RWPE1 (cell line): ENCODE data around the gene BCL11A.

Source experiments
- CTCF ChIA-PET: fragments of 350-600 bp; sonication (Branson Sonifier 250); formaldehyde crosslinking; extraction: SDS; loops from one replicate; lab custom pipeline; 2021; lab: Yijun Ruan, JAX
- POLR2A ChIA-PET: fragments of 400-600 bp; formaldehyde crosslinking; extraction: SDS; loops from one replicate; lab custom pipeline; 2020; ENCODE audit warnings: antibody characterized with exemption; ENCODE audit not compliant: low non-redundant PET; lab: Yijun Ruan, JAX
- DNase-seq: peaks from one replicate; pipeline ENCODE4 v3.0.0; 2012; ENCODE audit warnings: low spot score
- H3K27ac ChIP-seq: fragments of 450-650 bp; 2 replicates; pipeline ENCODE4 v1.5.1; 2017
- TF ChIP-seq, protein P1 (sequence below): fragments of 450-650 bp; conservative IDR thresholded peaks from 2 replicates; pipeline ENCODE4 v1.5.1; 2017; ENCODE audit warnings: low read depth, mild to moderate bottlenecking

Gene BCL11A

DNA sequence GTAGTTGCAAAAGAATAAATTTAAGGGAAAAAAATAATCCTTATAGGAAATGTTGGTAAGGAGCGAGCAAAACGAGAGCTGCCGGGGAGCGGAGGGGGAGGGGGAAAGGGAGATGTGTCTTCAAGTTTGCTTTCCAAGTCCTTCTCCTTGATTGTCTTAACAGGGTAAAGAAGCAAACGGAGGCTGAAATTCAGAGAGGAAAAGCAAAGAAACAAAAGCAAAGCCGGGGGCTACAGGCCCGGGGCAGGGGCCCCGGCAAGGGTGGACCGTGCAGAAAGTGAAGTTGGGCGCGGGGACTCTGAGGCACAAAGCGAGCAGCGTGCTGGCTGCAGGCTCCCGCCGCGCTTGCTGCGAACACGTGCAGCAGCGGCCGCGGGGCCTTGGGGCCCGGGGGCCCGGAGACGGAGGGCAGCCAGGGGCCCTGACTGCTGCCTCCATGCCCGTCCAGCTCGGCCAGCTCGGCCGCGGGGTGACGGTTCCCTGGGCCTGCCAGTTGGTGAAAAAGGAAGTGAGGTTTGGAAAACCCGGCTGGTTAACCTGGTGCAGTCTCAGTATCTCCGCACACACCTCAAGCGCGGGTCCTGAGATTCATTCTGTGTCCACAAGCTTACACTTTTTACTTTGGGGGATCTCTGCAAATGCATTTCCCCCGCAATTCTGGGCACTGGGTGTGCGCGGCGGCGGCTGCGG is 4.1 kb downstream of the BCL11A start:
- peak overlapping the region; percentile 62 for H3K27ac ChIP-seq
- TF ChIP-seq, protein P1, sequence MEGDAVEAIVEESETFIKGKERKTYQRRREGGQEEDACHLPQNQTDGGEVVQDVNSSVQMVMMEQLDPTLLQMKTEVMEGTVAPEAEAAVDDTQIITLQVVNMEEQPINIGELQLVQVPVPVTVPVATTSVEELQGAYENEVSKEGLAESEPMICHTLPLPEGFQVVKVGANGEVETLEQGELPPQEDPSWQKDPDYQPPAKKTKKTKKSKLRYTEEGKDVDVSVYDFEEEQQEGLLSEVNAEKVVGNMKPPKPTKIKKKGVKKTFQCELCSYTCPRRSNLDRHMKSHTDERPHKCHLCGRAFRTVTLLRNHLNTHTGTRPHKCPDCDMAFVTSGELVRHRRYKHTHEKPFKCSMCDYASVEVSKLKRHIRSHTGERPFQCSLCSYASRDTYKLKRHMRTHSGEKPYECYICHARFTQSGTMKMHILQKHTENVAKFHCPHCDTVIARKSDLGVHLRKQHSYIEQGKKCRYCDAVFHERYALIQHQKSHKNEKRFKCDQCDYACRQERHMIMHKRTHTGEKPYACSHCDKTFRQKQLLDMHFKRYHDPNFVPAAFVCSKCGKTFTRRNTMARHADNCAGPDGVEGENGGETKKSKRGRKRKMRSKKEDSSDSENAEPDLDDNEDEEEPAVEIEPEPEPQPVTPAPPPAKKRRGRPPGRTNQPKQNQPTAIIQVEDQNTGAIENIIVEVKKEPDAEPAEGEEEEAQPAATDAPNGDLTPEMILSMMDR, result no peak
- peak; percentile 12 for DNase-seq
- CTCF ChIA-PET, result interaction anchor here (0.6 to 1.8 kb wide), 15 partner anchors 9 to 1088 kb away, joined by 3 to 6 read pairs (median 4); no protein-coding TSS in a partner anchor
- POLR2A ChIA-PET, result no interaction called here

DNA sequence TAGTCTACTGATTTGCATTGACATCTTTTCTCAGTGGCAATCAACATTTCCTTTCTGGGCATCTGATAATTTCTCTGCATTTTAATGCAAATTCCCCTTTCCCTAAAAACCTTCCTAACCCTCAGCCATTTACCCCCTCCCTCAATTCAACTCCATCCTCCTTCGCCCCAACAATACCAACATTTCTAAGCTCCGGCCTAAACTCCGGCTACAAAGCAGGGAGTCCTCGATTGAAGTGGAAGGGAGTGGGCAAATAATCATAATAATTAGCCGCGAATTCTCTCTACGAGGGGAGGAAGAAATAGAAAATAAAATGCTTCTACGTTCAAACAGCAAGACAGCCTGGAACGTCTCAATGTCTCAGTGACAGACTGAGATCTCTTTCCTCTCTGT is 4.6 kb downstream of the BCL11A start:
- no peak for DNase-seq
- POLR2A ChIA-PET, result no interaction called here
- CTCF ChIA-PET, result no interaction called here
- TF ChIP-seq, protein P1, result no peak
- H3K27ac ChIP-seq, result no peak overlapping the region

DNA sequence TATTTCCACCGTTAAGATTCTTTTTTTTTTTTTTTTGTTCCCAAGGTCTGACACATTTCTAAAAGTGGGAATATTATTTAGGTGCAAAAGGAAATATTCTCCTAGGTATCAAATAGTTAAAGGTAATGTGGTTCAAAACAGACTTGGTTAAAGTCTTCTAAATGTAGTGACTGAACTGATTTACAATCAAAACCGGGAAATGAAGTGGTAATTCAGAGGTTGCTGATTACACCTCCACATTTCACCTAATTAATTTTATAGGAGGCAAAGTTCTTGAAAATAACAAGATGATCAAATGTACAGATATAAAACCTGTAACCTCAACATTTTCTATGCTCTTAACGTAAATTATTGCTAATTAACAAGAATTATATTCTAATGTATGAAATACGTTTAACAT is 5.1 kb downstream of the BCL11A start:
- H3K27ac ChIP-seq, result no peak overlapping the region
- ChIA-PET CTCF (no interaction called here), POLR2A (no interaction called here)
- TF ChIP-seq, protein P1, result no peak
- no peak for DNase-seq

DNA sequence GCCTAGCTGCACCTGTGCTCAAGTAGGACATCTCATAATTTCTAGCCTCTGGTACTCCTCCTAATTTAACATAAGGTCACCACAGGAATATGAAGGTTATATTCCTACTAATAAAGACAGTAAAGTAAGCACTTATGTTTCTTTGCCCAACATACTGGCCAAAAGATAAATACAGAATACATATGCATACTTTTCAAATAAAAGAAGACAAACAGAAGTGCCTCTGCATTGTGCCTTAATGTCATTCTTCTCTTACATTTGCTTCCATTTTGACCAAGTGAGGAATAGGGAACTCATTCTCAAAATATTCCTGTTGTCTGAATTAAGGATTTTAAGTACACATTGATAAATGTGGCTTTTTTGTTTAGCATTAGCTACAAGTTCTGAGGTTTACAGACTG is 5.6 kb downstream of the BCL11A start:
- DNase-seq, result no peak
- no peak overlapping the region for H3K27ac ChIP-seq
- POLR2A ChIA-PET, result no interaction called here
- TF ChIP-seq, protein P1, result no peak
- CTCF ChIA-PET, result interaction anchor here (0.6 kb wide), 1 partner anchor 34 kb away, joined by 3 read pairs; no protein-coding TSS in a partner anchor

DNA sequence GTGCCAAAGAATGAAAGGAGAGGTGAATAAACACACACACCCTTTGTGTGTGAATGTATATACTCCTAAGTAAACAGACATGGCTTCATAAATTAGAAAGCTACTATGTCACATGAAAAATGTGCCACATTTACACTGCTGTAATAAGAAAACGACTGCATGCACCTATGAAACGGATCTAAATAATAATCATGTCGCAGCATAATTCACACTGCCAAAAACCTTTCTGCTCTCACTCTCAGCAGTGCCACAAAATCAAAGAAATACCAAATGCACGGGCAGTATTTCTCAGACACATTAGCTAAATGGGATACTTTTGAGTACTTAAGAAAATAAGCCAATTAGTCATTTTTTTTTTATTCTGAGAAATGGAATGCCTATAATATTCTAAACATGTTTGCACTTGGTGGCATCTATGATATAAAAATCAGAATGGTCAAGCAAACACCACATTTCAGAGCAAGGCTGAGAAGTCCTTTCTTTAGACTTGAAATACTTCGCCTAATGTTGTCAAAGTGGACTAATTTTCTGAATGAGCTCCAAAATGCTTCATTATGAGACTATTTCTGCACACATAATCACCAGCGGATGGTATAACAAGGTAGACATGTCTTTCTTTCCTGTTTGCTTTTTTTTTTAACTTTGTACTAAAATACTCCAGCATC is 6.6 kb downstream of the BCL11A start:
- POLR2A ChIA-PET, result interaction anchor here (0.6 kb wide), 2 partner anchors 10 to 45 kb away, joined by 3 to 4 read pairs; no protein-coding TSS in a partner anchor
- TF ChIP-seq, protein P1, result no peak

DNA sequence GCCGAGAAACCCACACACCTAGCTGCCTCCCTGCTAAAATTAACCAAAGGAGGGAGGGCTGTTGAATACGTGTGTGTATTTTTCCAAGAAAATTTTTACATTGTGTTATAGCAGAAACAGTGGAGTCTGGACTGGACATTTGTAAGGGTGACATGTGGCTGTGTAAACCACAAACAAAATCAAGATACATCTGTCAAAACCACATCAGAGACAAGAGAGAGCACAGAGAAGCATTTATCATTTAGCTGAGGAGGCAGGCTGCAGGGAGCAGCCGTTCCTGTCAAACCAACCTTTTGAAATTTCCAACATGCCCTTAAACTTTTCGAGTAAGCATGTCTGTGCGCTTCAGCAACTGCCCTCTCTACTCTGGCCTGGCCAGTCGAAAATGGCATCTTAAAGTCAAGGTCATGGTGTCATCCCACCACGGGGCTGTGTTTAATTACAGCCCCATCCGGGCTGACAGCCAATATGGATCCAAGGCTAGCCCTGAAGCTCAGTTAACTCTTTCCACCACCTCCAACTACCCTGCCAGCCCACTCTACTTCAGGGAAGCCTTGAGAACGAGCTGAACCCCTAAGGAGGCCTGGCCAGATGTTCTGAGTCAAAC is 8.4 kb downstream of the BCL11A start:
- no peak for DNase-seq
- ChIA-PET POLR2A (no interaction called here), CTCF (interaction anchor here (0.5 kb wide), 1 partner anchor 436 kb away, joined by 3 read pairs; no protein-coding TSS in a partner anchor)
- no peak overlapping the region for H3K27ac ChIP-seq
- TF ChIP-seq, protein P1, result no peak

More for the DNA sequence above, 6.6 kb downstream of the BCL11A start:
- no peak for DNase-seq
- CTCF ChIA-PET, result interaction anchor here (0.6 kb wide), 1 partner anchor 16 kb away, joined by 3 read pairs; no protein-coding TSS in a partner anchor
- H3K27ac ChIP-seq, result no peak overlapping the region
